HG02759 (cell line): ENCODE measurements around the gene TLX3.
"Not testable (repeated sequence)": the region's sequence is repeated elsewhere in the genome, so short reads cannot be mapped to it uniquely, and the experiment has no call there.

ENCODE experiments used
- ATAC-seq: cut with Tn5 transposase; IDR thresholded peaks from one replicate; pipeline ENCODE4 v1.9.1; 2021; ENCODE audit warnings: mild to moderate bottlenecking, moderate library complexity; ENCODE audit not compliant: unreplicated experiment

The TLX3 gene

DNA sequence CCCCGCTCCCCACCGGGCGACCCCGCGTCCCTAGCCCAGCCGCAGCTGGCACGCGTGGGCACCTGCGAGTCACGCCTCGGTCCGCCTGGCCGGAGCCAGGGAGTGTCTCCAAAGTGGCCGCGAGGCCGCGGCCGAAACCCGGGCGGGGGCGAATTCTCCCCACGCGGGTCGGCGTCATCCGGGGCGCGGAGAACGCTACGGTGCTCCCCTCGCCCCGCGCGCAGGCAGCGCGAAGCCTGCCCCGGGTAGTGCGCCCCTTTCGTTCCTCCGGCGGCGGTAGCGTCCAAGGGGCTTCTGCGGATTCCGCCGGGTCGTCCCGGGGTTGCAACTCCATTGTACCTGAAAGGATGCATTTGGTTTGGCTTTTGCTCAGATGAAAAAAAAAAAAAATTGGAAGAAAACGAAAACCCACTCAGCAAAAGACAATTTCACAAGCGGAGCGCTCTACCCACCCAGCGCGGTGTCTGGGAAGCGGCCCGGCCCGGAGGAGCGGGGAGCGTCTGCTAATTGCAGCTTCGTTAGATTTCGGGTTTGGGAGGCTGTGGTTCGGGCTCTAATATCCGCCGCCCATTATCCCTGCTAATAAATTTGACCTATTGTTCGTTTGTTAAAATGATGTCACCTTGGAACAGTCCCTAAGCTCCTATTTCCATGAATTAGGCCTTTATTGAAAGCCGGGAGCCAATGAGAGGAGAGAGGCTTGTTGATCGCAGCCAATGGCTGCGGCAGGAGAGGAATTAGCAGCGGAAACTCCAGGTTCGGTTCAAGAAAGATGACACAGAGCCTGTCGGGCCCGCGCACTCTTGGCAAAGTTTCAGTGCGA, at the start of gene TLX3:
TLX3 (plus strand) TSS at position 796 of the 823 bp plus-strand sequence. CDS start 118 bp downstream, outside the sequence.
- ATAC-seq = no peak

DNA sequence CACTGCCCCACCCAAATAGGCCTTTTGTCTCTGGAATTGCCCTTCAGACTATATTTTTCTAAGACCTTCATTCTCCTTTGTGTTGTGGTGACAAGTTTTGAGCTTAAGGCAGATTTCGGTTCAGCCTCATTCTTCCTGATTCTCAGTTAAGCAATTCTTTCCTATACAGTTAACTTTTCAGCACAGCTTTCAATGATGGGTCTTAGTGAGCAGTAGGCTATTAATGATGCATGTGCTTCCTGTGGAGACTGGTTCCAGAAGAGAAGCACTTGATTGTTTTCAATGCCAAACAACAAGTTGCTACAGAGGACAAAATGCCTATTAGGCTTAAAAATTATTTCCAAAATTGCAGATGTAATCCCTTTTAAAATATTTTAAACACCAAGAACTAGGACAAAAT, 47.7 kb upstream of the TLX3 start:
- ATAC-seq = no peak

DNA sequence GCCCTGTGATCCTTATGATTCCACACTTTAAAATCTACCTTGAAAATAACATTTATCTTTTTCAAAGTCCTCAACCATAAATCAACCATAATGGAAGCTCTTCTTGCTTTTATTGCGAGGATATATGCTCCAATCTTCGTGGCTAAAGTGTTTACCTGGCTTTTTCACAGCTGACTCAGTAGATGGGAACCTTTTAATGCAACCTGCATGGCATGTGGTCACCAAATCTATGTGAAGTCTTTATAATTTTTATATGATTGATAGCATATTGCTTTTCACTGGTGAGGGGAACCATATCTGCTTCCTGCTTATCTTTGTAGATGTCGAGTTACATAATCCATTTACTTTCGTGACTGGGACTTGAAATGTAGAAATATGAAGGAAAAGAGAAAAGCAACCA, 47.1 kb upstream of the TLX3 start:
- no peak for ATAC-seq

DNA sequence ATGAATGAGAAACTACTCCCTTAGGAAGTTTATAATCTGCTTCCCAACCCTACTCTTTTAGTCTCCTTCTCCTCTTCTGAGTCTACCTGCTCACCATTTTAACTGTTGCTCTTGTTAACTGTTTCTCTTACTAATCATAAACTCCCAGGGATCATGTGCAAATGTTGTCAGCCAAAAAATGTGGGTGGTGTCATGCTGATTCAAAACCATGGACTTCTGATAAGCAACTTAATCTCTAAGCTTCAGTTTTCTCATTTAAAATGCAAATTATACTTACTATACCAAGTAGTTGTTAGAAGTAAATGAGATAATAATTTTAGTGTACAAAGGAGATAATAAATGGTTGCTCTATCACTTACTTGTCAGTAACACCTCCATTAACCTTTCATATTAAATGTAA, 45.9 kb upstream of the TLX3 start:
- no peak for ATAC-seq

DNA sequence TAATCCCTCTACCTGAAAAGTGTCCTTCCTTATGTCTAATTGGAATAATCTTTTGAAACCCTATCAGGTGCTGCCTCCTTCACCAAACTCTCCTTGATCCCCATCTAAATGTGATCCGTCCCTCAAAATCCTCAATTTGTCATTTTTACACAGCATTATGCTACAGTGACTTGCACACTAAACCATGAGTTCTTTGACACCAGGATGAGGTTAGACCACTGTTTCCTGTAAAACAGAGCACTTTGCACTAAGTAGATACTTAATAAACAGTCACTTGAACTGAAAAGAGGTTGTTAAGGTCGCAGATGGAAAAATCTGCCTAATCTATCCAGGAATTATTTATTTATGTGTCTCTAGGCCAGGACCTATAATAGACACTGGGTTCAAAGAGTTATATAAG, 44.2 kb upstream of the TLX3 start:
- ATAC-seq = no peak

DNA sequence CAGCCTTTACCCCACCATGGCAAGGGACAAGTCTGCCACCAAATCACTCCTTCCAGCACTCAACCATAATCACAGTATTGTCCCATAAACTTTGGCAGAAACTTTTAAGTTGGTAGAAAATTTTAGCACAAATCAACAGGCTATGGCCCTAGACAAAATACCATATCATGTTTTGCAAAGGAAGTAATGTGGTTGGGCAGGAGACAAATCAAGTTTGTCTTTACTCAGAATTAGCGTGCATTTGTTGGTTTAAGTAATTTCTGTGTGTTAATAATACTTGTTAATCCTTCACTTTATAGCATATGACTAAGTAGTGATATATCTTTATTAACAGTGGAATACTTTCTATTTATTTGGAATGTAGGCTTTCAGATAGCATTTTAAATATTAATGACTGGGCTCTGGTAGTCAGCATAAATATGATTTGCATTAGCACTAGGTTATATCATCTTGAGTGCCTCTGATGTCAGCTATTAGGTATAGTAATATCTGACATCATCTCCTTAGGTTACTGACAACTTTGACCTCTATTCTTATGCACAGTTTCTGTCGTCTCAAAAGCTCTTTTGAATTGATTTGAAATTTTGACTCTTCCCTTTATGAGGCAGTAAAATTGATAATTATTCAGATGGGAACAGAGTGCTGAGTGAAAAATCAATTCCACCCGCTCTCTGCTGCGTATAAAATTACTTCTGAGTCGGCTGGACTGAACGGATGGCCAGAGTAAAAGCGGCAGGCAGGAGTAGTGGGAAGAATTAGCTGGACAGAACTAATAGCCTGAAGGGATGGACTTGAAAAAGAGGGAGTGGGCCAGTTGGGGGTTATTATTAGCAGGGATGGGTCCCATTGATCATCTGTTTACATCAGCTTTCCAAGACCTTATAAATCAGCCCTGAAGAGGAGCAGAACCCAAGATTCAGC, 40.1 kb upstream of the TLX3 start:
- no peak for ATAC-seq

DNA sequence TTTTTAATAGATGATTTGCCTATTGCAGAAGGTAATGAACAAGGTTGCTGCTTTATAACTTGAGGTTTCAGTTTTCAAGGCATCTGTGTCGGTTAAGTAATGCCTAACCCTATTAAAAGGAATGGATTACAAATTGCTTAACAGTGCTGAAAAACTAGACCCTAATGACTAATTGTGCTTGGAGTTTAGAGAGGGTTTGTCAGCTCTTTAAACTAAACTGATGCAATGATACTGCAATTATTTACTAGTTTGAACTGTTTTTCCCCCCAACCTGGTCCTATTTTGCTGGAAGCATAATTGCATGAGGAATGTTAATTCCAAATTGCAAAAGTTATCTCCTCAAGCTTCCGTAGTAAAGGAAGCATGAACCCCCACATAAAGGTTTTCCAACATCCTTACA, 39.3 kb upstream of the TLX3 start:
- no peak for ATAC-seq

DNA sequence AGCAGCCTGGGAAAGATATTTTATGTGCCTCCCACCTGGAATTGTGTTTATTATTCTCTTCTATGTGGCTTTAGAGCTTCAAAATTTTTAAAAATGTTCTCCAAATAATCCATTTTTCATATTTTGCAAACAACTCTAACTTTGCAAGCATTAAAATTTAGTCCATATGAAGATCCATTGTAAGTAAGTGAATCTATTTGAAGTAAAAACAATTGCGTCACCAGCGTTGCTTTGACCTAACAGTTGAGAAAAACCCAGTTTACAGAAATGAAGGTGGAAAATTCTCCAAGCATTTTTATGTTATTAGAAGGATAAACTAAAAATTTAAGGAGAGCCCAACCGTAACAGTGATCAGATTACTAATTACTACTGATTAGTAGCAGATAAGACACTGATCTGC, 38.9 kb upstream of the TLX3 start:
- no peak for ATAC-seq

DNA sequence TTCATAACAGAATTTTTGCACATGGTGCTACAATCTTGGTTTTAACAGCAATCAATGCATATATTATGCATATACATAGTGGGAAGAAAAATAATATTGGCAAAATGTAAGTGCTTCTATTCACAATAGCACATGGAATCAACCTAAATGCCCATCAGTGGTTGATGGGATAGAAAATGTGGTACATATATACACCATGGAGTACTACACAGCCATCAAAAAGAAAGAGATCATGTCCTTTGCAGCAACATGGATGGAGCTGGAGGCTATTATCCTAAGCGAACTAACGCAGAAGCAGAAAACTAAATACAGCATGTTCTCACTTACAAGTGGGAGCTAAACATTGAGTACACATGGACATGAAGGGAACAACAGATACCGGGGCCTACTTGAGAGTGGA, 37.2 kb upstream of the TLX3 start:
- no peak for ATAC-seq

DNA sequence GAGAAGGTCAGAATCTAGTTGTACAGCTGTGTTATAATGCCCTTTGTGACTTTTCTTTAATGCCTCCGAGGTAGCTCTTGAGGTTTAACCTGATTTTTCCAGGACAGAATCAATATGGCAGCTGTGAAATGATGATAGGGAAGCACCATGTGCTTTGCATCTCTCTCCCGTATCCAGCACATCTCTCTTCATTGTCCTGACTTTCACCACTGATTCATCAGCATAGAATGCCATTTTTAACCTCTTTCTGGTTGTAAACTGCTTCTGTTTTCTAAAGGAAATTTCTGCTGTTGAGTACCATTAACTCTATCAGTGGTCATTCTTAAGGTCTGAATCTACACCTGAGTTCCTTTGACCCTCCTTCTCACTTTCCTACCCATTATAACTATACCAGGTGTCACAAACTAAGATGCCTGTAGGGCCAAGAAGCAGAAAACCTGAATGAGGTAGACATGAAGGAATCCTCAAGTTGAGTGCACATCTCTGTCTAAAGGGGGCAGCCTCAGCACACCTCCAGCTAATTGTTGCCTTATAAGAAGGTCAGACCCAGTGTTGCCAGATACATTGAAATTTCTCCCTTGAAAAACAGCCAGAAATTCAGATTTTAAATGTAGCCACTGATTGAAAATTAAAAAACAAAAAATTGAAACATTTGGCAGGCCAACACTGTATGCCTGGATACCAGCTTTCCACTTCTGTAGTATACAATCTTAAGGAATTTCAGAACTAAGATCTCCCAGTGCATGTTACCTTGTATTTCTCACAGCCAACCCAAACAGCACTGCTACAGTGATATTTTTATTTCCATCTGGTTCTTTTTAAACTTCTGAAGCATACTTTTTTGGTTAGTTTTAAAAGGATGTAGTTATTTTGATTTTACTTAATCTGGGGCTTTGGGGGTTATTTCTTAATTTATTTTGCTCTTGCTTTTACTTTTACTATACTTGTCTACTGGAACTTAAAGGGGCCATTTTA, 35.8 kb upstream of the TLX3 start:
- no peak for ATAC-seq

DNA sequence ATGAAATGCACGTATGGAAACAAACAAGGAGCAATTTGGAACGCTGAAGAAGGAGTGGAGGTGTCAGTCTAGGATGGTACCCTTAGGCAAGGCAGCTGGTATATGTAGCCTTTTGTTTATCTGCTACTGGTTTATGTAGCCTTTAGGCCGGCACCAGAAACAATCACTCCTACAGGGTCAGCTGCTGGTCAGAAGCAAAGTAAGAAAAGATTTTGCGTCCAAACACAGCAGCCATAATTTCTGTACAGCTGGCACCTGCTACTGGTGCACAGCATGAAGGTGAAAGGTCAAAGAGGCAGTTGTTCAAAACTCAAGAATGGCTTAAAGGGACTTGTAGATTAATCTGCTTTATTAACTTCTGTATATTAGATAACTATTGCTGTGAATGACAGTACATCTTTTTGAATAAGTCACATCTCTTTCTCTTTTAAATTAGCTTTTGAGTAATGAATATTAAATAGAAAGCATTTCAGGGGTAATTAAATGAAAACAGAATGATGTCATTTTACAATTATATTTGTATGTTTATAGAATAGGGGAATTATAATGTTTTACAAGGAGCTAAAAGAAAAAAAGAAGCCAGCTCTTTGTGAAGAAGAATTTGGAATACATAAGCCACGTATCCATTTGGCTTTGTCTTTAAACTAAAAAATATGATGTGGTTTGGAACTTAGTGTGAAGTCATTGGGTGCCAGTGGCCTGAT, 33.1 kb upstream of the TLX3 start:
- no peak for ATAC-seq

DNA sequence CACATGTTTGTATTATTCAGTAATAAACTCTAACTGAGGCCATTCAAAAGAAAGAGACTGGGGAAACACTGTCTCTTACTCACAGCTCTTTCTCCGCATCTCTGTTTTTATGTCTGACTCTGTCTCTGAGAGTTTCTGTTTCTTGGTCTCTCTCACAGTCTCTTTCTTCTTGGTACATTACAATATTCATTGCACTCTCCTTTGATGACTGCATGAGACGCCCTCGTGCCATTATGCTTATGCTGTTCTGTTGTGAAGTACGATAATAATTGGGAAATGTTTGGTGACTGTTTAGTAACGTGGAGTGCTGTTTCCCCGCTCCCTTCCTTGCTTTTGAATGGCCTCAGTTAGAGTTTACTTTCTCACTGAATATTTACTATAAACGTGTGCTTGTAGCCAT, 25.3 kb upstream of the TLX3 start:
- no peak for ATAC-seq

DNA sequence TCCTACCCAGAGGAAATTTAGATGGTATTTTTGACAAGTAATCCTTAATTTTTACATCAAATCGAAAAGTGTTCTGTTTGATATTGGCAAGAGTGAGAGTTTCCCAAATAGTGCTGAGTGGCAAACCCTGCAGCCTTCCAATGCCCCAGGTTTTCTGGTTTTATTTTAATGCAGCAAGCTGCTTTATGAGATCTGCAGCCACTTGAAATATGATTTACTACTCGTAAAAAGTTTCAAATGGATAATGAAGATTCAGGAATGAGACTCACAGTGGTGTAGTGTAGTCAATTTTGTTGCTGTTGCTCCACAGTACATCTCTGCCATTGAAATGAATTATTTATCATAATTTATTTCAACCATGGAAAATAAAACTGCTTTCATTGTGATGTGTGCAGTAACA, 23.6 kb upstream of the TLX3 start:
- no peak for ATAC-seq

DNA sequence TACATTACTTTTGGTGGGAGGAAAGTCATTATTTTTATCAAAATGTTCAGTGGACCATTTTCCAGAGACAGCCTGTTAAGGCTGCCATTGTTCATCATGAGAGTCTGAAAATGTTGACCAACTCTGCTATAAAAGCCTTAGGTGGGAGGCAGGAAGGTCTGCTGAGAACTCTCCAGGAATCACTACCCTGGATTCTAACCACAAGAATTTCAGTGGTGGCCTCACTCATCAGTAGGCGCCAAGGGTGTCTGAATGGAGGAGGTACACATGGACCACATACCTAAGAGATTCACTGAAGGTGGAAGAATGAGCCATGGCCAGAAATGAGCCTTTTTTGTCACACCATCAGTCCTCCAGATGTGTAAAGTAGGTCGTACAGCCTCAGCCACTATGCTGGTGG, 21.0 kb upstream of the TLX3 start:
- ATAC-seq = no peak

DNA sequence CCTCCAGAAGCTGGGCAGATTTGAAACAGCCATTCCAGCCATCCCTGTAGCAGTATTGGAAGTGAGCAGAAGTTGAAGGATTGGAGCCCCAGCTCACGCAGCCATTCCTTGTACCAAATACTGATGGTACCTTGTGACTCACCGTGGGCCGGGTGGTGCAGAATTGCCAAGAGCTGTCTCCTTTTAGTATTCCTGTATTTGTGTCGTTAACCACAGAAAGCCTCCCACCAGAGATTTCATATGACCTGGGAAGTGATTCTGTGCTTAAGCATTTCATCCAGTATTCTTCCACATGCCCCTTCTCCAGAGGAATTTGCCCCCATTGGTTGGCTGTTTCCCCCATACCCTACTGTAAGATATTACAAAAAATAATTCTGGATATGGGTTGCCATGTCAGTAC, 17.7 kb upstream of the TLX3 start:
- ATAC-seq = no peak

DNA sequence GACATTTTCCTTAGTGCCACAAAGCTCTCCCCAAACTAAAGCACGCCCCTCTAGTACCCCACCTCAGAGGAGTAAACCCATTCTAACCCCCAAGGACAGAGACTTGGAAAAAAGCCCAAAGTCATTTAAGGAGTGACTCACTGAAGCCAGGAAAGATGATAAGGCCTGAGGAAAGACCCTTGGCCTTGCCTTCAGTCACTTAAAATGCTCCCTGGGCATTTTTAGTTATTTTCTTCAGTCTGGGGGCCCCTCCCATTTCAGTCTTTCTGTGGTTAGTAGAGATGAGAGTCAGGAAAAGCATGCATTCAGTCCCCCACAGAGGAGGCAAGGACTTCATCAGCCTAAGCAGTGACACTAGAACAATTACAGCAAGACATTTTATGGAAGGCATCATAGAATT, 13.7 kb upstream of the TLX3 start:
- no peak for ATAC-seq

DNA sequence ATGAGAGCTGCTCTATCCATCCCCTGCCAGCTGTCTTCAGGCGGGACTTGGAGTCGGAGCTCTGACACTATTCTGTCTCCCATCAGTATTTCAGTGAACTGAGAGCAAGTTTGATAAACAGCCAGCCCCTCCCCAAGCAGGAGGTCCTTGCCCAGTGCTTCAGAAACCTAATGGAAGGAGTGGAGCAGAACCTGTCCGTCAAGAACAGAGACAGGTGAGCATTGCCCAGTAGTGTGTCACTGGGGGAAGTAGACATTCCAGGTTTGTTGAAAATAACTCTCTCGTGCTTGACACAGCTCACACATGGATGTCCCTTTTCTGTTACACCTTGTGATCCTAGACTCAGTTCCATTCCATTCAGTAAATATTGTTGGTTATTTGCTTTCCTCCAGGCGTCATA, 13.2 kb upstream of the TLX3 start:
- ATAC-seq = no peak

DNA sequence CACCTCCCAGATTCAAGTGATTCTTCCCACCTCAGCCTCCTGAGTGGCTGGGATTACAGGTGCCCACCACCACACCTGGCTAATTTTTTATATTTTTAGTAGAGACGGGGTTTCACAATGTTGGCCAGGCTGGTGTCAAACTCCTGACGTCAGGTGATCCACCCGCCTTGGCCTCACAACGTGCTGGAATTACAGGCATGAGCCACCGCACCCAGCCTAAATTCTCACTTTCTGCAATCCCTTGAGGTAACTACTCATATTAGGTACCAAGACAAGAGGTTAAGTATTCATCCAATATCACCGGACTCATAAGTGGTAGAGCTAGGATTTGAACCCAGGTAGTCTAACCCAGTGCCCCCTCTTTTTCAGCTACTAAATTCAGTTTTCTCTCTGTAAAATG, 11.1 kb upstream of the TLX3 start:
- not testable (repeated sequence) for ATAC-seq

DNA sequence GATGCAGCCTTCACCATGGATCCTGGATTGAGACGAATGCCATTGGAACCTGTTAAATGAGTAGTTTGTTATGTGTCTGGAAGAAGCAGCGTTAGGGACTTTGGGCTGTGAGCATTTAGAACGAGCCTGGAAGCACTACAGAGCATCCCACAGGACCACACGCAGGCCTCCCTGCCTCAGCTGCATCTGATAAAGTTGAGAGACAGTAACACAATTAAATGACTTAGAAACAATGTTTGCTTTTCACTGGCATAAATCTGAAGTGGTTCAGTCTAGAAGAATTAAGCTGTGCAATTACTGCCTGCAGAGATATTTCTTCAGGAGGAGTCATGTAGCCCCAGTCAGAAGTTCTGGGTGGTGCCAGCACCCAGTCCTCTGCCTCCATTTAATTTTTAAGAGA, 9.8 kb upstream of the TLX3 start:
- no peak for ATAC-seq

DNA sequence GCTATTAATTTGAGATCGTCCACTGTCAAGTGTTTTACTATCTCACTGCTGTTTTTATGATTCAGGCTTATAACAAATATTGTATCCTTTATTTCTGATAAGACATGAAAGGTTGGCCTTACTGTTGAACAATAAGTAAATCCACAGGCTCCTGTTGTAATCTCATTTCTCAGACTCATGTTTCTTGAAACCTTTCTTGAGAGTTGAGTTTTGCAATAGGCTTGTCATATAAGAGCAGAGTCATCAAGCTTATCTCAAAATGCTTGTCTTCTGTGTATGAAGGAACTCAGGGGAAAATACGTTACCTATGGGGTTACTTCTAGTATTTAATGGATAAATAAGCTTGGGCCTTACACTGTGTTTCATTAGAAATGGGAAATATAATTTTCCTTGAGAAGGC, 9.2 kb upstream of the TLX3 start:
- no peak for ATAC-seq
